NCI-H1436 (cell line): ENCODE data around the gene PCDH9.

Source experiments
- DNase-seq: peaks from one replicate; lab custom pipeline; 2025; lab: John Stamatoyannopoulos, UW

PCDH9 gene

GRCh38 chr13:66520511-66521355 lies 709.4 kb downstream of the PCDH9 start:
- no peak for DNase-seq

GRCh38 chr13:66519259-66519658 lies 710.9 kb downstream of the PCDH9 start:
- DNase-seq = no peak

GRCh38 chr13:66518068-66518467 lies 712.1 kb downstream of the PCDH9 start:
- no peak for DNase-seq

- DNase-seq = no peak
Measured at GRCh38 chr13:66513728-66514127, 716.4 kb downstream of the PCDH9 start.

GRCh38 chr13:66509175-66509574 lies 721.0 kb downstream of the PCDH9 start:
- DNase-seq = no peak

GRCh38 chr13:66508153-66508909 lies 721.8 kb downstream of the PCDH9 start:
- DNase-seq = no peak

GRCh38 chr13:66506979-66507378 lies 723.2 kb downstream of the PCDH9 start:
- no peak for DNase-seq

DNA sequence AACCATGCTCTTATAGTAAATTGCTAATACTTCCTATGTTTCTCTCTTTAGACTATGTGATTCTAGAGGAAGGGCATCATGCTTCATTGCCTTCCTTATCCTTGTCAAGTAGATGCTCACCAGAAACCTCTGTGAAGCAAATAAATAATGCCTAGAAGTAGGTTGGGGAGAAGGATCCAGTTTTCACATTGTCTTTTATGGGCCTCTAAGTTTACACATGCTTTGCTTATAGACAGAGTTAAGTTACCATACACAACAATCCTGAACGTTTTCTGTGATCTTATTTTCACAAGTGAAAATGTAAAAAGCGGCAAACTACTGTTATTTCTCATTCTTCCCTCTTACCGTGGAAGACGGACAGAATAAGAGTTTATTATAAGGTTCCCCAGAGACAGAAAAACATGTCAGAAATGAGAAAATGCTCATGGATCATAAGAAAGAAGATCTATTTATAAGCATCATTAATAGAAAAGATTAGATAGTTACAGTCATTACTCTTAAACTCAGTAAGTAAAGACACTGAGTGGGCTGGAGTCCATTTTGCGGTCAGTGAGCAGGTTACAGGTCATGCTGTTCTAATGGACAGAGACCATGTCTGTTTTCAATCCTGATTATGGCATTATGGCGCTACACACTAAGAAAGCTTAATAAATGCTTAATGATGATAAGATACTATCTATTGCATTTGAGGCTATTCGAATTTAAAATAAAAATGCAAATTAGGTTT lies 723.9 kb downstream of the PCDH9 start:
- DNase-seq = no peak

GRCh38 chr13:66503890-66504289 lies 726.2 kb downstream of the PCDH9 start:
- no peak for DNase-seq

GRCh38 chr13:66501181-66501580 lies 729.0 kb downstream of the PCDH9 start:
- DNase-seq = no peak

DNA sequence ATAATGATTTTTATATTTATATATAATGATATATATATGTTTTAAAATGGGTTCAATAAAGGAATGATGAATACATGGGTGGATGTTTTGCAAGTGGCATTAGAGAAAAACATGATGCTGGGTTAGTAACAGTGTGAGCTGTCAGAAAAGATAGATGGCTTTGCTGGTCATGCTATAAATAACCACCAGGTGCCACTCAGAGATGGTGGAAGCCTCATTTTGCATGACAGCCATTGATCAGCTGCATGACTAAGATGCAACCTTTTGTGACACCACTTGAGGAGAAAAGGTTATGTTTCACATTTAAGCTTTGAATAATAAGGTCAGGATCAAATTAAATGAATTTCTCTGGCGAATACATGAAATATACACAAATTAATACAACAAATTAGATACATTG lies 737.7 kb downstream of the PCDH9 start:
- DNase-seq = no peak

DNA sequence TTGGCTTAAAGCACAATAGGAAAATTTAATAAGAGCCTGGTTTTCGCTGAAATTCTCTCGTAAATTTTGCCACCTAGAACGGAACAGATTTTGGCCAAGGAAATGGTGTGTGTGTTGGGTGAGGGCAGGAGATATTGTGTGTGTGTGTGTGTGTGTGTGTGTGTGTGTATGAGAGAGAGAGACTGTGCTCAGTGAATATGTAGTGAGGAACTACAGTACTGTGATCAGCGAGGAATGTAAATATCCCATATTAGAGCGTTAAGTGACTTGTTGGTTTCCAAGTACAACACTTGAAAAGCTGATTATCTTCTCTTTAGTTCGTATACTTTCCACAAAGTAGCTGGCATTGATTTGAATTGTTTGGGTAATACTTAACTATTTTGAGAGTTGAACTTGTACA lies 738.9 kb downstream of the PCDH9 start:
- no peak for DNase-seq

- no peak for DNase-seq
Measured at GRCh38 chr13:66489586-66489985, 740.5 kb downstream of the PCDH9 start.

DNA sequence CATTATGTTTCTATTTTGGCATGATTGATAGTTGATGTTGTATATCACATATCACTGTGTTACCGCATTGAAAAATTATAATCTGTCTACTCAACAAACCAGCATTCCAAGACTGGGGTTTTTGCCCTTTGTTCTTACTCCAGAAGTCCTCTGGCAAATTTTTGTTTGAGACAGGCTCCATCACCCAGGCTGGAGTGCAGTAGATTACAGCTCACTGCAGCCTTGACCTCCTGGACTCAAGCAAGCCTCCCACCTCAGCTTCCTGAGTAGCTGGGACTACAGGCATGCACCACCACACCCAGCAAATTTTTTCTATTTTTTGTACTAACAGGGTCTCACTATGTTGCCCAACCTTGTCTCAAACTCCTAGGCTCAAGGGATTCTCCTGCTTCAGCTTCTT lies 741.0 kb downstream of the PCDH9 start:
- DNase-seq = no peak

DNA sequence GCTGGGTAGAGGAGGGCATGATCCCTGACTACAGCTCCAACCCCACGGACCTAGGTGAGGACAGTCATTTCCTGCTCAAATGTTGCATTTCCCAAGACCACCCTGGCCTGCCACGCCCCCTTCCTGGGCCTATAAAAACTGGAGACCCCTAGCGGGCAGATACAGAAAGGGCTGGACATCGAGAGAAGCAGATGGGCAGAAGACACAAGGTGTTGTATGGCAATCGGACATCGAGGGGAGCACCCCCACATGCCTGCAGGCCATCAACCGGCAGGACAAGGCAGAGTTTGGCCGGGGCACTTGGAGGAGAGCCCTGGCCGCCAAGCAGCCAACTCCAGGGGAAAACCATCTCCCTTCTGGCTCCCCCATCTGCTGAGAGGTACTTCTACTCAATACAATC lies 746.4 kb downstream of the PCDH9 start:
- no peak for DNase-seq

DNA sequence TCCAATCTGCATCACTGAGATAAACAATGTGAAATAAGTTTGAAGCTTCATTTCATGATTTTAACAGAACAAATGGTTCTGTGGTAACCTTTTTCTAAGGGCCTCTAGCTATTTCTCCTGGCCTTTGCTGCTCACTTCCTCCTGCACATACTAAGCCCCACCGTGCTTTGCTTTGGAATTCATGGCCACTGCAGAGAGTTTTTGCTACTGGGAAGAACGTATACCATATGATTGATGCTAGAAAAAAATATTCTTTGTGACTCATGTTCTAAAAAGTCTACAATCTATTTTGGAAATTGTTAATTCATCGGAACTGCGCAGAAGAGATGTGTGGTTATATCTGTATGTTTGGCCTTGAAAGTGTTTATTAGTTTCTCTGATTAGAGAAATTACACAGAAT lies 747.3 kb downstream of the PCDH9 start:
- no peak for DNase-seq

GRCh38 chr13:66477816-66478215 lies 752.3 kb downstream of the PCDH9 start:
- DNase-seq = no peak

DNA sequence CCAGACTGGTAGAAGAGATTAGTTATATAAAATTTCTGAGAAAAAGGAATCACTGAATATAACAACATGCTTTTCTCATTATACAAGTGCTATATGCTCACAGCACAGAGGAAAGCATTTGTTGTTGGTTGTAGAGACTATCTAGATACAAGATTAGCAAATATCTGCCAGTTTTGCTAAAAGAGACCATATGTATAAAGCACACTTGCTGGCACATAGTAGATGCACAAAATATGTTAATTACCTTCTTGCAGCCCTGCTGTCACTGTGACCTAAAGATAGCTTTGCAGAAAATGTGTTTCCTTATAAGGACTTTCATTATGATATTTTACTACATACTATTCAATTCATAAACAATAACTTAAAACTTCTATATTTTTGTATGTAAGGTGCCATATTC lies 755.1 kb downstream of the PCDH9 start:
- no peak for DNase-seq

DNA sequence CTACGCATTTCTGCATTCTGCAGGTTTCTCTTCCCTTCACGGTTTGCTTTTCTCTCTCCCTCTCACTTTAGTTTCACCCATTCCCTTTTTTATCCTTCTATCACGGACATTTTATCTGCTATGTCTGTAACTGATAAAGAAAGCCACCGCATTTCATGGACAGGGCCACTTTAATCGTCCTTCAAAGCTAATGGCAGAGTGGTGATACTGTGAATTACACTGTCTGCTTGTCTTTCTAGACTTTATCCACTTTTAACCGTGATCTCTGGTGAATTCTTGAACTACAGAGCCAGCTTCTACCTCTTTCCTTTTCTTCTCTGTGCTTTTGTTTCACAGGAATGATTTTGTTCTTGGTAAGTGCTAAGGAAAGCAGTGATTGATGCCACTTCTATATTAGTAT lies 760.4 kb downstream of the PCDH9 start:
- no peak for DNase-seq

DNA sequence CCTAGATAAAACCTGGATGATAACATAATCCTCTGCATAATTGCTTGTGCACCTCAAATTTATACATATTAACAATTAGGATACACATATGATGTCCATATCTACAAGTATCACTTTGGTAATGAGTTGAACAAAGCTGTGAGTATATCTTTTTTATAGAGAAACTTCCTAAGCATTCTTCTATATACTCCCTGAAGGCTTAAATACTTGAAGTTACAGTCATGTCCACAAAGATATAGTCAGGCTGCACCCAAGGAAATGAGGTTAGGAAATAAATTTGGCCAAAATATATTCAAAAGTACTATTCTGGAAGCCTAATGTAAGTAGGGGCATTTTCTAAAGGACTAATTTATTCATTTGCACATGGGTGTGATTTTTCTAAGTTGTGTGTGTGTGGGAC lies 761.5 kb downstream of the PCDH9 start:
- no peak for DNase-seq

DNA sequence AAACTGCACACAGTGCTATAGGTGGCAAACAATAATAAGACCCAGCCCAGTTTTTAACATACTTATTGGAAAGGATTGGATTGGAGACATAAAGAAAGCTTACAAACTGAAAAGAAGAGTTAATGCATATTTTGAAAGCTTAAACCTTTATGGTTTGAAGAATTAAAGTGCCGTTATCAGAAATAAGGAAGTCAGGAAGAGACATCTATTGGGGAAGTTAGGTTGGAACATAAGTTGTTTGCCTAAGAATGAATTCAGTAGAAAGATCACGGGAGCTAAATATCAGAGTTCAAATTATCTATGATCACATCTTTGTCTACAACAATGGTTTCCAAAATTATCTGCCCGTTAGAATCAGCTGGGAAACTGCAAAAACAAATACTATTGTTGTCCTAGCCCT lies 767.9 kb downstream of the PCDH9 start:
- no peak for DNase-seq

- no peak for DNase-seq
Measured at GRCh38 chr13:66461021-66461420, 769.1 kb downstream of the PCDH9 start.

DNA sequence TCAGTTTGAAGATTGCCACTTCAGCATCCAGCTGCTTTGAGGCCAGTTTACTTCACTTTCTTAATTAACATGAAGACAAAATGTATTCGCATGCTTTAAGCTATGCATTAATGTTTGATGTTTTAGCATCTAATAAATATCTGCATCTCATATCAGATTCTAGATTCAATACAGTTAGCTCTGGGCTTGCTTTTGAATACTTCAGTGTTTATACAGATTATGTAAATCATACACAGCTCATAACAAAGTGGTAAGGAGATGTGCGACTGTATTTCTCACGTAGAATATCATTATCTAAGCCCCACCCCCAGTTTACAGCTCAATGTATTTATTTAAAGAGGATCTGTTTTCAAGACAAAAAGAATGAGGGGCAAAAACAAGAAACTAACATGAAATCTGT lies 770.5 kb downstream of the PCDH9 start:
- no peak for DNase-seq
